K562 (cell line): ENCODE measurements around the gene KIAA0319L. TPM values are rescaled to one million over a fixed set of nuclear protein-coding genes. Genes with fewer than 3 reads are reported as not detected.

ENCODE experiments used
- ATAC-seq: fragments of 200-7000 bp; cut with Tn5 transposase; 3 replicates; pipeline ENCODE4 v1.9.1; 2020; ENCODE audit warnings: moderate library complexity
- Bru-seq: library from RNA; stranded (reverse); fragments of 400-500 nt; gene quantifications from one replicate; lab custom pipeline; 2021; lab: Mats Ljungman, UMichigan
- BruChase-seq, 2 experiments: library from RNA; stranded (reverse); fragments of 400-500 nt; gene quantifications; one replicate each; lab custom pipeline; 2021; lab: Mats Ljungman, UMichigan
- BruUV-seq: library from RNA; stranded (reverse); fragments of 400-500 nt; replicated peaks from 2 replicates; lab custom pipeline; 2021; lab: Mats Ljungman, UMichigan
- CTCF ChIA-PET: fragments of 300-600 bp; formaldehyde crosslinking; extraction: SDS; loops from one replicate; lab custom pipeline; 2021; ENCODE audit warnings: low intra/inter-chr PET ratio; lab: Yijun Ruan, JAX
- POLR2A ChIA-PET: fragments of 300-600, 350-650 bp; sonication (Branson Sonifier 250); formaldehyde crosslinking; extraction: SDS; loops from one replicate; lab custom pipeline; 2021; ENCODE audit warnings: antibody characterized with exemption, inconsistent platforms; lab: Yijun Ruan, JAX
- DNase-seq, 4 experiments: peaks; one replicate each; pipeline versions ENCODE4 v3.0.0 to v3.0.0-alpha.2; 2011 to 2018; ENCODE audit warnings: low spot score in 3 of 4, mixed read lengths in 3 of 4; ENCODE audit errors: extremely low read depth in 1 of 4
- FAIRE-seq: peaks from 2 replicates; lab custom pipeline; 2011; peaks lifted over from hg19 to GRCh38; lab: Jason Lieb, UNC
- H2AFZ ChIP-seq: 2 replicates; pipeline ENCODE4 v1.6.0; 2011; ENCODE audit warnings: low read depth, low read length, control low read depth, inconsistent platforms
- H3K27ac ChIP-seq: fragments of 200-600 bp; 3 replicates; pipeline ENCODE4 v1.8.0; 2011; ENCODE audit warnings: low read depth, mild to moderate bottlenecking, control low read depth, inconsistent platforms, low read length, moderate library complexity, mixed read lengths; ENCODE audit errors: extremely low read depth
- H3K27me3 ChIP-seq, 2 experiments: fragments of 300-600 bp in 1 of 2; 2 replicates in 1 of 2; 3 replicates in 1 of 2; pipeline versions ENCODE4 v1.6.0 to v1.8.0; 2011; ENCODE audit warnings: inconsistent platforms in 2 of 2, low read length in 2 of 2, mild to moderate bottlenecking in 1 of 2, mixed read lengths in 1 of 2, moderate library complexity in 1 of 2; ENCODE audit not compliant: control insufficient read depth in 2 of 2, insufficient read depth in 2 of 2
- H3K36me3 ChIP-seq: fragments of 300-600 bp; 3 replicates; pipeline ENCODE4 v1.8.0; 2011; ENCODE audit warnings: mild to moderate bottlenecking, low read length, inconsistent platforms; ENCODE audit not compliant: control insufficient read depth, insufficient read depth
- H3K4me1 ChIP-seq, 2 experiments: fragments of 200-600 bp in 1 of 2; replicated peaks in 1 of 2; 2 replicates in 1 of 2; 3 replicates in 1 of 2; pipeline versions ENCODE4 v1.5.1 to v1.8.0; 2011; ENCODE audit warnings: inconsistent platforms in 2 of 2, low read length in 2 of 2, mild to moderate bottlenecking in 1 of 2, mixed read lengths in 1 of 2, moderate library complexity in 1 of 2; ENCODE audit not compliant: control insufficient read depth in 2 of 2, insufficient read depth in 2 of 2
- H3K4me2 ChIP-seq: 2 replicates; pipeline ENCODE4 v1.6.1; 2011; ENCODE audit warnings: low read length, control low read depth, inconsistent platforms, mixed read lengths; ENCODE audit not compliant: insufficient read depth
- H3K4me3 ChIP-seq: fragments of 200-600 bp; sonication (generic), shearing (Covaris generic); 2 replicates; pipeline ENCODE4 v1.5.1; 2016; ENCODE audit warnings: control low read depth, inconsistent platforms
- H3K79me2 ChIP-seq: fragments of 200-600 bp; 3 replicates; pipeline ENCODE4 v1.8.0; 2011; ENCODE audit warnings: low read length, inconsistent platforms; ENCODE audit not compliant: control insufficient read depth, insufficient read depth
- H3K9ac ChIP-seq, 2 experiments: 2 replicates each; pipeline versions ENCODE4 v1.6.0 to v1.6.1; 2011; ENCODE audit warnings: low read depth in 2 of 2, low read length in 2 of 2, control low read depth in 1 of 2, inconsistent platforms in 1 of 2, mild to moderate bottlenecking in 1 of 2, mixed read lengths in 1 of 2; ENCODE audit not compliant: insufficient read depth in 1 of 2
- H3K9me1 ChIP-seq: one replicate; pipeline ENCODE4 v1.6.0; 2011; ENCODE audit warnings: inconsistent platforms, mild to moderate bottlenecking, low read length, moderate library complexity; ENCODE audit not compliant: control insufficient read depth, insufficient read depth
- H3K9me3 ChIP-seq: replicated peaks from 2 replicates; pipeline ENCODE4 v1.5.1; 2011; ENCODE audit warnings: low read depth, low read length, inconsistent platforms; ENCODE audit not compliant: control insufficient read depth, insufficient read depth
- H4K20me1 ChIP-seq: replicated peaks from 2 replicates; pipeline ENCODE4 v1.6.1; 2011; ENCODE audit warnings: low read length, inconsistent platforms, mixed read lengths; ENCODE audit not compliant: control insufficient read depth, insufficient read depth
- ADNP ChIP-seq: fragments of 200-800 bp; sonication (Bioruptor generic); IDR thresholded peaks from 2 replicates; pipeline ENCODE4 v1.6.1; 2016; ENCODE audit warnings: missing genetic modification characterization, missing compliant biosample characterization
- NR2F6 ChIP-seq: fragments of 450-650 bp; formaldehyde crosslinking; IDR thresholded peaks from 2 replicates; pipeline ENCODE4 v1.4.0; 2020; ENCODE audit warnings: mild to moderate bottlenecking
- PHF20 ChIP-seq: fragments of 450-650 bp; IDR thresholded peaks from 2 replicates; pipeline ENCODE4 v1.6.1; 2018; ENCODE audit not compliant: partially characterized antibody
- RREB1 ChIP-seq: fragments of 250-450 bp; sonication (Bioruptor Pico); IDR thresholded peaks from 2 replicates; pipeline ENCODE4 v1.4.0; 2020
- SMARCA5 ChIP-seq: fragments of 450-650 bp; IDR thresholded peaks from 2 replicates; pipeline ENCODE4 v1.6.1; 2016
- SNIP1 ChIP-seq: fragments of 450-650 bp; IDR thresholded peaks from 2 replicates; pipeline ENCODE4 v1.7.1; 2017; ENCODE audit warnings: low read depth, mild to moderate bottlenecking
- TRIM28 ChIP-seq: fragments of 450-650 bp; IDR thresholded peaks from 2 replicates; pipeline ENCODE4 v1.6.1; 2017
- ZNF12 ChIP-seq: sonication (generic); formaldehyde crosslinking; IDR thresholded peaks from 2 replicates; pipeline ENCODE4 v1.4.0; 2020; ENCODE audit warnings: mild to moderate bottlenecking, missing genetic modification reagents
- WGBS: fragments of 100-300 bp; shearing (Covaris generic); methylation state at CpG from one replicate; pipeline ENCODE4 v1.1.6; 2016; ENCODE audit warnings: low coverage, mixed read lengths; ENCODE audit not compliant: insufficient coverage; ENCODE audit errors: missing lambda C conversion rate; 5-methylcytosine and 5-hydroxymethylcytosine counted together
- in situ Hi-C: fragments of 300-500 bp; cut with MboI; formaldehyde crosslinking; loops from 4 replicates; pipeline ENCODE4 v1.15.0; 2018; ENCODE audit warnings: inconsistent platforms, mixed read lengths
- intact Hi-C: fragments of 100-400 bp; cut with micrococcal nuclease; formaldehyde crosslinking; loops from 2 replicates; pipeline ENCODE4 v1.14.2; 2022
- long read RNA-seq, 3 experiments: library from polyadenylated mRNA in 2 of 3; library from RNA in 1 of 3; unstranded in 2 of 3; stranded (forward) in 1 of 3; transcript quantifications; one replicate each; pipeline ENCODE4 v2.0.0, GENCODE V29; 2019 to 2022
- polyA minus RNA-seq, 3 experiments: library from RNA; depleted of rRNA, polyadenylated mRNA; stranded (reverse); fragments of >200 nt; gene quantifications; 2 replicates each; pipeline ENCODE4 v1.2.3, GENCODE V29; 2011
- polyA plus RNA-seq, 8 experiments: library from polyadenylated mRNA; depleted of rRNA in 4 of 8; stranded (reverse) in 5 of 8; unstranded in 3 of 8; fragments of >200 nt; fragmentation: Nextera tagmentation in 2 of 8; fragmentation: Illumina TruSeq in 1 of 8; extraction: Ambion mirVana in 2 of 8; extraction: Trizol in 1 of 8; gene quantifications; 2 replicates each; pipeline versions ENCODE4 v1.2.1 to v1.2.3, GENCODE V29; 2011 to 2014; ENCODE audit warnings: inconsistent platforms in 1 of 8, missing spikeins in 1 of 8
- total RNA-seq, 7 experiments: library from RNA; depleted of rRNA in 6 of 7; stranded (reverse); fragments of >200 nt in 6 of 7; fragmentation: Illumina TruSeq in 2 of 7; extraction: Trizol in 2 of 7; gene quantifications; 2 replicates each; pipeline versions ENCODE4 v1.2.1 to v1.2.3, GENCODE V29; 2011 to 2021; ENCODE audit warnings: low replicate concordance in 1 of 7
- TF ChIP-seq, protein P1 (sequence below): fragments of 450-650 bp; formaldehyde crosslinking; IDR thresholded peaks from 2 replicates; pipeline ENCODE4 v1.4.0; 2020; ENCODE audit warnings: mild to moderate bottlenecking, moderate library complexity

The KIAA0319L gene
- 218 and 257 TPM in 2 replicates for total RNA-seq (2011; cell fraction: chromatin; rRNA removed; ENCODE audit: low replicate concordance)
- total RNA-seq (2011; cell fraction: nucleolus; rRNA removed), result 151 and 178 TPM in 2 replicates
- 203 and 242 TPM in 2 replicates for total RNA-seq (2011; cell fraction: nucleoplasm; rRNA removed)
- total RNA-seq (2014; rRNA removed) (22.7 and 26.9 TPM in 2 replicates), total RNA-seq (2014; rRNA removed; fragmentation: Illumina TruSeq; extraction: Trizol) (29.3 and 30.2 TPM in 2 replicates), total RNA-seq (2015; rRNA removed; fragmentation: Illumina TruSeq; extraction: Trizol) (25.0 and 27.4 TPM in 2 replicates), total RNA-seq (2021) (32.7 and 33.2 TPM in 2 replicates), polyA plus RNA-seq (2011; rRNA removed) (51.7 and 66.5 TPM in 2 replicates), polyA plus RNA-seq (2014; fragmentation: Illumina TruSeq; extraction: Trizol) (32.2 and 40.1 TPM in 2 replicates), polyA plus RNA-seq (2014; fragmentation: Nextera tagmentation; extraction: Ambion mirVana) (1 to 10 TPM; 2.4 to 5.9 TPM), polyA plus RNA-seq (2014; rRNA removed) (23.4 and 28.5 TPM in 2 replicates), polyA minus RNA-seq (2011; rRNA and poly(A)+ RNA removed) (84.3 and 87.6 TPM in 2 replicates), Bru-seq, nascent RNA (percentile 74 among the genes with signal in this experiment), BruChase-seq, experiment 1, labeled RNA remaining after a 2-hour chase (percentile 75 among the genes with signal in this experiment), BruChase-seq, experiment 2, labeled RNA remaining after a 6-hour chase (percentile 73 among the genes with signal in this experiment)
- 29.9 and 48.2 TPM in 2 replicates for polyA plus RNA-seq (2011; cell fraction: cytosol; rRNA removed)
- 76.5 and 77.3 TPM in 2 replicates for polyA plus RNA-seq (2011; cell fraction: nucleus; rRNA removed)
- polyA plus RNA-seq (2012), result 29.4 and 50.6 TPM in 2 replicates
- polyA minus RNA-seq (2011; cell fraction: cytosol; rRNA and poly(A)+ RNA removed), result 28.8 and 38.0 TPM in 2 replicates
- polyA minus RNA-seq (2011; cell fraction: nucleus; rRNA and poly(A)+ RNA removed), result 47.7 and 95.0 TPM in 2 replicates
- long read RNA-seq, experiment 1, full-length matches to known transcripts, result 6 of 56 reads
- long read RNA-seq, experiment 1, partial matches to known transcripts, result 20 of 56 reads
- long read RNA-seq, experiment 1, other reads (novel, unspliced or antisense), result 30 of 56 reads
- long read RNA-seq, experiment 2, full-length matches to known transcripts, result 7 of 31 reads
- long read RNA-seq, experiment 2, partial matches to known transcripts, result 7 of 31 reads
- long read RNA-seq, experiment 2, other reads (novel, unspliced or antisense), result 17 of 31 reads
- long read RNA-seq, experiment 3, full-length matches to known transcripts, result 3 of 11 reads
- long read RNA-seq, experiment 3, partial matches to known transcripts, result 4 of 11 reads
- long read RNA-seq, experiment 3, other reads (novel, unspliced or antisense), result 4 of 11 reads

- H3K9me3 ChIP-seq, result no peaks in the 10 kb centered on the region
- peak within 1 kb of the TSS; percentile 99 for H2AFZ ChIP-seq
- CTCF ChIA-PET, result no interaction called here
- FAIRE-seq (no peak), ATAC-seq (peak; percentile 94), DNase-seq (peak; percentile 92 to 95 (median 94))
- H3K79me2 ChIP-seq, result peaks cover 44% of the 10 kb centered on the region
- POLR2A ChIA-PET, result interaction anchor here (0.6 to 1.5 kb wide), 12 partner anchors 11 to 367 kb away, joined by 3 to 10 read pairs (median 4); partner anchors contain the start of genes C1orf216 and SFPQ
- 0 out of 2 replicates have a peak, but pooled peaks cover 4% of the 10 kb centered on the region for H4K20me1 ChIP-seq
- H3K27ac ChIP-seq, result peak within 1 kb of the TSS; percentile 98
- H3K4me3 ChIP-seq, result peak within 1 kb of the TSS; percentile 91
- H3K36me3 ChIP-seq, result peaks cover 43% of the 10 kb centered on the region; the same call in 2 of the 3 replicates
- in situ Hi-C loops (no loop called here), intact Hi-C loops (loop anchor here (5.0 kb wide), 2 partner anchors 365 to 700 kb away; partner anchors contain the start of genes SFPQ and SMIM12)
- no TSS peak for BruUV-seq
- H3K9me1 ChIP-seq, result no peaks in the 10 kb centered on the region
- H3K27me3 ChIP-seq, result no peaks in the 10 kb centered on the region
- peak within 1 kb of the TSS; percentile 90 for H3K4me2 ChIP-seq
- peaks cover 19 to 36% of the 10 kb centered on the region in 2 experiments for H3K4me1 ChIP-seq
- peak within 1 kb of the TSS; percentile 97 to 99 for H3K9ac ChIP-seq
- under 1% methylated on average over 28 of the region's 39 CpGs for WGBS
- TF ChIP-seq SNIP1, result no peak
- TF ChIP-seq NR2F6 (CRISPR knock-in tag), result no peak
- 0 out of 2 replicates have a peak, but pooled peaks have one; percentile 56 for TF ChIP-seq RREB1
- no peak for TF ChIP-seq ZNF12
- TF ChIP-seq SMARCA5, result no peak
- no peak for TF ChIP-seq ADNP (tag)
- TF ChIP-seq TRIM28, result no peak; the same call in 1 of the 2 replicates
- TF ChIP-seq PHF20, result peak; percentile 87
- TF ChIP-seq, protein P1, sequence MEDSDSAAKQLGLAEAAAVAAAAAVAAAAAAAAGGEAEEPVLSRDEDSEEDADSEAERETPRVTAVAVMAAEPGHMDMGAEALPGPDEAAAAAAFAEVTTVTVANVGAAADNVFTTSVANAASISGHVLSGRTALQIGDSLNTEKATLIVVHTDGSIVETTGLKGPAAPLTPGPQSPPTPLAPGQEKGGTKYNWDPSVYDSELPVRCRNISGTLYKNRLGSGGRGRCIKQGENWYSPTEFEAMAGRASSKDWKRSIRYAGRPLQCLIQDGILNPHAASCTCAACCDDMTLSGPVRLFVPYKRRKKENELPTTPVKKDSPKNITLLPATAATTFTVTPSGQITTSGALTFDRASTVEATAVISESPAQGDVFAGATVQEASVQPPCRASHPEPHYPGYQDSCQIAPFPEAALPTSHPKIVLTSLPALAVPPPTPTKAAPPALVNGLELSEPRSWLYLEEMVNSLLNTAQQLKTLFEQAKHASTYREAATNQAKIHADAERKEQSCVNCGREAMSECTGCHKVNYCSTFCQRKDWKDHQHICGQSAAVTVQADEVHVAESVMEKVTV (CRISPR knock-in tag), result no peak
Measured at GRCh38 chr1:35557118-35557610, at the start of gene KIAA0319L. Gene KIAA0319L, minus strand, starts transcription at chr1:35557403. Its CDS starts 2,912 bp downstream, at chr1:35554491.
